Right ventricle myocardium inferior (tissue), 1 donor: ENCODE data around the gene TNRC18. TPM values are rescaled to one million over a fixed set of nuclear protein-coding genes. Genes with fewer than 3 reads are reported as not detected.
A peak's percentile ranks its signal among the peaks of the same experiment; 100 is the strongest.
"Not testable (repeated sequence)": the region's sequence is repeated elsewhere in the genome, so short reads cannot be mapped to it uniquely, and the experiment has no call there.

Experiments
- ATAC-seq: fragments of 200-7000 bp; cut with Tn5 transposase; one replicate; pipeline ENCODE4 v1.9.1; 2020; ENCODE audit warnings: mild to moderate bottlenecking, moderate library complexity
- DNase-seq: peaks from one replicate; pipeline ENCODE4 v3.0.0; 2021; ENCODE audit errors: missing footprints
- intact Hi-C: fragments of 100-400 bp; cut with DNase I; formaldehyde crosslinking; loops from one replicate; pipeline ENCODE4 v1.11.0; 2022
- total RNA-seq: library from RNA; stranded (reverse); fragmentation: NEBNext Ultra II Directional; extraction: Animal tissue kit (Norgen Biotek cat#: 25700); gene quantifications from one replicate; pipeline ENCODE4 v1.2.1, GENCODE V29; 2021
- donor health status: DM: no; HTN: yes; CAD: no; lungs with severe emphysema.

TNRC18 gene
- total RNA-seq, 1 donor from 2014 or later: 34.8 TPM

- intact Hi-C loops: loop anchor here (1.0 to 10.0 kb wide), 4 partner anchors 56 to 329 kb away; partner anchors contain the start of gene TNRC18
- DNase-seq: not testable (repeated sequence)
- peak; percentile 77 for ATAC-seq
Observed at GRCh38 chr7:5365976-5366625, 57.5 kb downstream of the TNRC18 start.

GRCh38 chr7:5363729-5364128, 59.9 kb downstream of the TNRC18 start:
- intact Hi-C loops: loop anchor here (10.0 kb wide), 1 partner anchor 331 kb away; no protein-coding TSS in a partner anchor

GRCh38 chr7:5362466-5362865, 61.2 kb downstream of the TNRC18 start:
- DNase-seq (peak; percentile 68), ATAC-seq (no peak)
- intact Hi-C loops: loop anchor here (10.0 kb wide), 1 partner anchor 332 kb away; no protein-coding TSS in a partner anchor

More at GRCh38 chr7:5363729-5364128, 59.9 kb downstream of the TNRC18 start:
- DNase-seq (no peak), ATAC-seq (no peak)

GRCh38 chr7:5361446-5362127, 62.0 kb downstream of the TNRC18 start:
- peak; percentile 55 for DNase-seq
- ATAC-seq: no peak
- intact Hi-C loops: loop anchor here (10.0 kb wide), 1 partner anchor 333 kb away; no protein-coding TSS in a partner anchor

- DNase-seq: peak; percentile 63
- intact Hi-C loops: loop anchor here (10.0 kb wide), 1 partner anchor 334 kb away; no protein-coding TSS in a partner anchor
- no peak for ATAC-seq
Observed at GRCh38 chr7:5360971-5361370, 62.7 kb downstream of the TNRC18 start.

GRCh38 chr7:5360451-5360850, 63.2 kb downstream of the TNRC18 start:
- ATAC-seq (no peak), DNase-seq (peak; percentile 8)
- intact Hi-C loops: loop anchor here (10.0 kb wide), 1 partner anchor 334 kb away; no protein-coding TSS in a partner anchor

- DNase-seq: peak; percentile 4
- intact Hi-C loops: loop anchor here (10.0 kb wide), 1 partner anchor 335 kb away; no protein-coding TSS in a partner anchor
- ATAC-seq: not testable (repeated sequence)
Observed at GRCh38 chr7:5360021-5360420, 63.6 kb downstream of the TNRC18 start.

- DNase-seq (peak; percentile 39), ATAC-seq (no peak)
- intact Hi-C loops: no loop called here
Observed at GRCh38 chr7:5359344-5359743, 64.3 kb downstream of the TNRC18 start.

- no peak for ATAC-seq
- intact Hi-C loops: no loop called here
- DNase-seq: no peak
Observed at GRCh38 chr7:5357951-5358350, 65.7 kb downstream of the TNRC18 start.

- ATAC-seq (no peak), DNase-seq (no peak)
- intact Hi-C loops: no loop called here
Observed at GRCh38 chr7:5356751-5357119, 66.9 kb downstream of the TNRC18 start.

- DNase-seq: peak; percentile 79
- intact Hi-C loops: no loop called here
- peak; percentile 93 for ATAC-seq
Observed at GRCh38 chr7:5354460-5355232, 69.0 kb downstream of the TNRC18 start.

GRCh38 chr7:5352440-5353010, 71.1 kb downstream of the TNRC18 start:
- DNase-seq (peak; percentile 60), ATAC-seq (no peak)
- intact Hi-C loops: no loop called here

GRCh38 chr7:5351507-5352265, 71.9 kb downstream of the TNRC18 start:
- DNase-seq: peak; percentile 58
- intact Hi-C loops: no loop called here
- no peak for ATAC-seq

- ATAC-seq (no peak), DNase-seq (peak; percentile 39)
- intact Hi-C loops: no loop called here
Observed at GRCh38 chr7:5350600-5351385, 72.8 kb downstream of the TNRC18 start.

GRCh38 chr7:5350174-5350463, 73.5 kb downstream of the TNRC18 start:
- intact Hi-C loops: no loop called here
- DNase-seq (peak; percentile 1), ATAC-seq (no peak)

- DNase-seq (peak; percentile 26), ATAC-seq (no peak)
- intact Hi-C loops: no loop called here
Observed at GRCh38 chr7:5349437-5350173, 74.0 kb downstream of the TNRC18 start.

- DNase-seq: peak; percentile 52
- ATAC-seq: no peak
- intact Hi-C loops: no loop called here
Observed at GRCh38 chr7:5349005-5349380, 74.6 kb downstream of the TNRC18 start.
